AG08396 (cell line): Measurements from ENCODE around the gene SLC30A3.

Experiments used
- DNase-seq: peaks from one replicate; pipeline ENCODE4 v3.0.0; 2012; ENCODE audit warnings: low spot score, mixed read lengths

Gene SLC30A3

DNA sequence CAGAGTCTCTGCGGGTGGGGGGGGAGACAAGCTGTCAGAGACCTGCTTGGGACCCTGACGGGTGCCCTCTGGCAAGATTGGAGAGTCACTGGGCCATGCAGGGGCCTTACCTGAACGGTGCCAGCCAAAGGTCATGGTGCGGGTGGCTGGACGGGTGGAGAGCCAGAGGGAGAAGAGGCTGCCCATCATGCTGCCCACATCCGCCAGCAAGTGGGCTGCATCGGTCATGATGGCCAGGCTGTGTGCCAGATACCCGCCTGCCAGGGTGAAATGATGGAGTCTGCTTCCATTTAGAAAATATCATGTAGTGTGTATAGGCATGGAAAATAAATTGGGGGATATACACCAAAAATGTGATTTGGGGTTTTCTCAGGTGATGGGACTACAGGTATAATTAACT, 4.8 kb downstream of the SLC30A3 start:
- DNase-seq, result no peak

DNA sequence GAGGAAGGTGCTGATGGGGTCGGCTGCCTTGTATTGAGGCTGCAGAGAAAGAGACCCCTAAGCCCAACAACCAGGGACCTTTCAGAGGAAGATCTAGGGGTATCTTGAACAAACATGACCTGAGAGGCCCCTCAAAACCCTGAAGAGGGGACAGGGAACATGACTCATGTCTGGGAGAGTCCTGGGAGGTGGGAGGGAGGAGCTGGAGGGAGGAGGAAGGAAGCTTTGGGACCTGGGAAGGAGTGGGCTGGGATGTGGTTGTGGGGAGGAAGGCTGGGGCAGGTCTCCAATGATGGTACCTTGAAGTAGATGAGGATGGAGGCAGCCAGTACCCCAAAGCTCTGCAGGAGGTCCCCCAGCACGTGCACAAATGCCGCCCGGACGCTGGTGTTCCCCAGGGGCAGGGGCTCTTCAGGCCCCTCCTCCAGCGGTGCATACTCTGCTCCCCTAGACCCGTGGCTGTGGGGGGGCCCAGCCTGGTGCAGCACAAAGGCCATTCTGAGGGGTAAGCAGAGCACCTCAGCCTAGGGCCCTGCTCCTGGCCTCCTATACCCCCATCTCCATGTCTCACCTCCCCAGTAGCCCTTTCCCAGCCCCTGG, 5.9 kb downstream of the SLC30A3 start:
- DNase-seq, result no peak

GRCh38 chr2:27255660-27256059, 7.2 kb downstream of the SLC30A3 start:
- peak; percentile 80 for DNase-seq

DNA sequence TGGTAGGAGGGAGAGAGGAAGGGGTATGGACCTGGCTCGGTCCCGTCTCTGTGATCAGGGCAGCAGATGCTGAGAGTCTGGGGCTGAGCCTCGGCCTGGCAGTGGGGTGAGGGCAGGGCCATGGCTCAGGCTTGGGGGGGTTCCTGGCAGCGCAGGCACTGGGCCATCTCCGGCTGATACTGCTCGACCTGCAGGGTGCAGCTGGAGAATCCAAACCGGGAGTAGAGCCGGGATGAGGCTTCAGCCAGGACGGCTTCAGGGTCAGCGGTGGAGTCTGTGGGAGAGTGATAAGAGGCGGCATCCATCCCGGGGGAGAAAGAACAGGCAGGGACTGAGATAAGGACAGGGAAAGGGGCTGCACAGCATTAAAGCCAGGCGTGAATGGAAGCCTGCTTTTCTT, 7.7 kb downstream of the SLC30A3 start:
- DNase-seq, result no peak

GRCh38 chr2:27251766-27252165, 11.1 kb downstream of the SLC30A3 start:
- no peak for DNase-seq

GRCh38 chr2:27250652-27251379, 12.0 kb downstream of the SLC30A3 start:
- no peak for DNase-seq

DNA sequence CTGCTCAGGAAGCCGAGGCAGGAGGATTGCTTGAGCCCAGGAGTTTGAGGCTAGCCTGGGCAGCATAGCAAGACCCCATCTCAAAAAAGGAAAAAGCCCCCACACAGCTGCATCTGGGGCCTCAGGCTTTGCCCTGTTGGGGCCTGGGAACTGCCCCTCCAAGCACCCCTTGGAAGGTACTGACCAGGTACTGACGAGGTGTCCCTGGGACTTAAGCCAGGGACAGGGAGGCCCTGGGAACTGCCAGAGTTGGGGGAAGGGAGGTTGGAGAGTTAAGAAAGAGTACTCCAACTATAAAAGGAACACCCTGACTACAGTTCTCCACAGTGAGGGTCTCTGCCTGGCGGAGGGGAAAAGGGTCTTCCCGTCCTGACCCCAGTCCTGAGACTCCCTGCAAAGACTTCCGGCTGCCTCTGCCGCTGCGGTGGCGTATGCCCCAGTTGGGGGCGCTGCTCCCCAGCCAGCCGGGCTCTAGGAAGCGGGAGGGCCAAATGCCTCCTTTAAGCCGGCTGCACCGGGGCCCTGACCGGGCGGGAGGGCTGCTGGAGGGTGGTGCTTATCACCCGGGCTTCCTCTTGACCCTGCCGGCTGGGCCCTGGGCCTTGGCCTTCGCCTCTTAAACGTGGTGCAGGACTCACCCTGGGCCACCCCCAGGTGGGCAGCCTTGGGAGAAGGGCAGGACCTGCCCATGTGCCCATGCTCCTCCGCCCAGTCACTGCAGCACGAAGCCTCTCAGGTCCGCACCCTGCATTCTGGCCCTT, 12.8 kb downstream of the SLC30A3 start:
- peak; percentile 87 for DNase-seq

DNA sequence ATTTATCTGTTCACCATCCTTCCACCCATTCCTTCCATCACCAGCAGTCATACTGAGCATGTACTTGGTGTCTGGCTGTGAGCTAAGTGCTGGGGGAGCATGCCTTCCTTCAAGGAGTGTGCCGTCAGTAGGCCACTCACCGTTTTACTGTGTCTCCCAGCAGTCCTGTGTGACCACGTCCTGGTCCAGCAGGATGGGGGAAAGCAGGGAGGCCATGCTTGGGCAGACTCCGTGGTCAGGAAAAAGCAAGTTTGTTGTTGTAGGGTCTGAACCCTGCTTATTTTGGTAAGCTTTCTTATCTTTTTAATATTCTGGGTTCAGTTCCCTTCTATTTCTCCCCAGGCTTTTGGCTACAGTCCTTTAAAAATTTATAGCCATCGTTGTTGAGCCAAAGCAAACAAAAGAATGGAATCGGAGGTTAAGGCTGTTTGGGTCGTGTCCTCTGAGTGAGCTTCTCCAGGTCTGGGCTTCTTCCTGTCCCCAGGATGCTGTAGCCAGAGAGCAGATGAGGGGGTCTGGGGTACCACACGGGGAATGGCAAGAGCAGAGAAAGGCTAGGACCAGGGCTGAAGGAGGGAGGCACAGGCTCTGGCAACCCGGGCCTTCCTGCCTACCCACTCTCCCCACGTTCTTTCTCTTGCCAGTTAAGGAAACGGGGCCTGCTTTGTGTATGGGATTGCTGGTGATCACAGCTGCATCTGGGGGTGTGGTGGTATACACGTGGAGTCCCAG, 13.5 kb downstream of the SLC30A3 start:
- DNase-seq, result no peak

DNA sequence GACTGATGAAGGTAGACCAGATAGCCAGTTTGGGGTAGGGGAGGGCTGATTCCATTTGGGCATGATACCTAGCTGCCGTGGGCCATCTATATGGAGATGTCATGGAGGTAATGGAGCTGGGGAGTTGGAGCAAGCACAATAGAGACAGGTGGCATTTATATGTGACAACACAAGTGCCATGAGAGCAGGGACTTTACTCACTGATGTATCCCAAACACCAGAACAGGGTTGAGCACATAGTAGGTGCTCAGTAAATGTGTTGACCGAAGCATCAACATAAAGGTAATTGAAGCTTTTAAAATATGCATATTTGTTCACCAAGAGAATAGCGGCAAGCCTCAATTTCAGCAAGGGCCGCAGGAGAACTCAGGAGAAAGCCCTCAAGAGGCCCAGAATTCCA, 15.0 kb downstream of the SLC30A3 start:
- DNase-seq, result no peak

- no peak for DNase-seq
Measured at GRCh38 chr2:27245626-27246025, 17.2 kb downstream of the SLC30A3 start.

- DNase-seq, result no peak
Measured at GRCh38 chr2:27245116-27245515, 17.7 kb downstream of the SLC30A3 start.

DNA sequence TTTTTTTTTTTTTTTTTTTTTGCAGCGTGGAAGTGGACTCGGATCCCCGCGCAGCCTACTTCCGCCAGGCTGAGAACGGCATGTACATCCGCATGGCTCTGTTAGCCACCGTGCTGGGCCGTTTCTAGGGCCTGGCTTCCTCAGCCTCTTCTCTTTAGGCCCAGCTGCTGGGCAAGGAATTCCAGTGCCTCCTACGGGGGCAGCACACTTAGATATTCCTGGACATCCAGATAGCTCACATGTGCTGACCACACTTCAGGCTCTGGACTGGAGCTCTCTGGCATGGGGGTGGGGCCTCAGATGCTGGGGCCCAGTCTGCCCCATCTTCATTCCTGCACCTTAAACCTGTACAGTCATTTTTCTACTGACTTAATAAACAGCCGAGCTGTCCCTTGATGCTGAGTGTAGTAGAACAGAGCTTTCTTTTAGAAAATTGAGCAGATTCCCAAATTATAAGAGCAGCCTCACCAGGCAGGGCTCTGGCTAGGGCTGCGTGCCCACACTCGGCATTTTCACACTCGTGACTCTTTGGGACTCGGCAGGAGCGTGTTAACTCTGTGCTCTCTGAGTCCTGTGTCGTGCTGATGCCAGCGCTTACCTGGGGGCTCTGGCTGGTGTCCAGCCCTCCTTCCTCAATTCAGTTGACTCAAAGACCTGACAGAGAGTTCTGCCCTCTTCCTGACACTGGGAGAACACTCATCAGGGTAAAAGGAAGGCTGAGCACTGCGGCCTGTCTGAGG, 19.3 kb downstream of the SLC30A3 start:
- no peak for DNase-seq

DNA sequence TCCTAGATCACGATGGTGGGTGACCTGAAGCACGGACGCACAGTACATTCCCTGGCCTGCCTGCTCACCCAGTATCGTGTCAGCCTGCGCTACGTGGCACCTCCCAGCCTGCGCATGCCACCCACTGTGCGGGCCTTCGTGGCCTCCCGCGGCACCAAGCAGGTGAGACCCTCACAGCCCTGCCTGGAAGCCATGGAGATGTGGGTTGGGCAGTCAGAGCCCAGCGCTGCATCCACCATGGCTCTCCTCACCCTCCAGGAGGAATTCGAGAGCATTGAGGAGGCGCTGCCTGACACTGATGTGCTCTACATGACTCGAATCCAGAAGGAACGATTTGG, 20.3 kb downstream of the SLC30A3 start:
- DNase-seq, result no peak

DNA sequence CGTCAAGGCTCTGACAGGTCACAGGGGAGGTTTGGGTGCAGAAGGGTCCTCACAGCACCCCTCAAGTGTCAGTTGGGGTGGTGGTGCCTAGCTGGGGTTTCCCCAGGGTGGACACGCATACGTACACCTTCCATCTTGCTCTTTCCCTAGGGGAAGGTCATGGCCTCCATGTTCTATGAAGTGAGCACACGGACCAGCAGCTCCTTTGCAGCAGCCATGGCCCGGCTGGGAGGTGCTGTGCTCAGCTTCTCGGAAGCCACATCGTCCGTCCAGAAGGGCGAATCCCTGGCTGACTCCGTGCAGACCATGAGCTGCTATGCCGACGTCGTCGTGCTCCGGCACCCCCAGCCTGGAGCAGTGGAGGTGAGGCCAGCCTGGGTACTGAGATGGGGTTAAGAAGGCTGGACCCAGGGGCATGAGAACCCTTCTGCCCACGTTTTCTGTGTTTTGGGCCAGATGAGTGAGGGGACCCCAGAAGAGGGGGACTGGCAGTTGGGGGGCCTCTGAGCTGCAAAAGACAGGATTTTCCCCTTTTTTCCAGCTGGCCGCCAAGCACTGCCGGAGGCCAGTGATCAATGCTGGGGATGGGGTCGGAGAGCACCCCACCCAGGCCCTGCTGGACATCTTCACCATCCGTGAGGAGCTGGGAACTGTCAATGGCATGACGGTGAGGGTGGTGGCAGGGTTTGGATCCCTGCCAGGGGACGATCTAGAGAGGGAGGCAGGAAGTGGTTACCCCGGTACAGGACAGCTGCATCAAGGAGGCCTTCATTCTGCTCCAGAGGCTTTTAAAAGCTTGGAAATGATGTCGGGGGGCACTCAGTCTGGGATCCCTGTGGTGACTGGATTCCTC, 20.9 kb downstream of the SLC30A3 start:
- no peak for DNase-seq

GRCh38 chr2:27240406-27240805, 22.4 kb downstream of the SLC30A3 start:
- no peak for DNase-seq

GRCh38 chr2:27238976-27239375, 23.9 kb downstream of the SLC30A3 start:
- no peak for DNase-seq

DNA sequence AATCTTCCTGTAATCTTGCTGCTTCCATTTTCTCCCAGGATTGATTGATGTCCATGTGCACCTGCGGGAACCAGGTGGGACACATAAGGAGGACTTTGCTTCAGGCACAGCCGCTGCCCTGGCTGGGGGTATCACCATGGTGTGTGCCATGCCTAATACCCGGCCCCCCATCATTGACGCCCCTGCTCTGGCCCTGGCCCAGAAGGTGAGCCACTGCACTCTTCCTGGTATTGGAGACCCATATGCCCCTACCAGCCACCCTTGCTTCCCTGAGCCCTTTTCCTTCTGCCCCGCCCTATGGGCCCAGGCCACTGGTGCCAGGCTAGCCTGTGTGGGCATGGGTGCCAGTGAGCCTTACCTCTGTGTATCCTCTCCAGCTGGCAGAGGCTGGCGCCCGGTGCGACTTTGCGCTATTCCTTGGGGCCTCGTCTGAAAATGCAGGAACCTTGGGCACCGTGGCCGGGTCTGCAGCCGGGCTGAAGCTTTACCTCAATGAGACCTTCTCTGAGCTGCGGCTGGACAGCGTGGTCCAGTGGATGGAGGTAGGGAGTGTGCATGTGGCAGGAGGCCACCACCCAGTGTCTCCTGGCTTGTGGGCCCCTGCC, 25.4 kb downstream of the SLC30A3 start:
- DNase-seq, result no peak

- DNase-seq, result no peak
Measured at GRCh38 chr2:27236626-27237025, 26.2 kb downstream of the SLC30A3 start.

DNA sequence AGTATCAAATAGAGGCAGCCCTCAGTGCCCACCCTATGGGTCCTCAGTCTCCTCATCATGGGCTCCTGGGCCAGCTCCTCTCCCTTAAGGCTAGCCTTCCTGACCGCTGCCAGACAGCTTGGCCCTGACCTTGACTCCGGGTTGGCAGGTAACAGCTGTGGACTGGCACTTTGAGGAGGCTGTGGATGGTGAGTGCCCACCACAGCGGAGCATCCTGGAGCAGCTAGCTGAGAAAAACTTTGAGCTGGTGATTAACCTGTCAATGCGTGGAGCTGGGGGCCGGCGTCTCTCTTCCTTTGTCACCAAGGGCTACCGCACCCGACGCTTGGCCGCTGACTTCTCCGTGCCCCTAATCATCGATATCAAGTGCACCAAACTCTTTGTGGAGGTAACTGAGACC, 26.7 kb downstream of the SLC30A3 start:
- no peak for DNase-seq

GRCh38 chr2:27233341-27233740, 29.5 kb downstream of the SLC30A3 start:
- DNase-seq, result no peak

- DNase-seq, result no peak
Measured at GRCh38 chr2:27231921-27232320, 30.9 kb downstream of the SLC30A3 start.
